CD4-positive, alpha-beta T cell treated with Interferon alpha-2 for 1 hour (primary cell): ENCODE data around the gene CTBP1.
A peak's percentile ranks its signal among the peaks of the same experiment; 100 is the strongest.

ENCODE experiments used
- DNase-seq, 2 donors: peaks; one replicate each; pipeline ENCODE4 v3.0.0-alpha.2; 2020 to 2022

The CTBP1 gene

DNA sequence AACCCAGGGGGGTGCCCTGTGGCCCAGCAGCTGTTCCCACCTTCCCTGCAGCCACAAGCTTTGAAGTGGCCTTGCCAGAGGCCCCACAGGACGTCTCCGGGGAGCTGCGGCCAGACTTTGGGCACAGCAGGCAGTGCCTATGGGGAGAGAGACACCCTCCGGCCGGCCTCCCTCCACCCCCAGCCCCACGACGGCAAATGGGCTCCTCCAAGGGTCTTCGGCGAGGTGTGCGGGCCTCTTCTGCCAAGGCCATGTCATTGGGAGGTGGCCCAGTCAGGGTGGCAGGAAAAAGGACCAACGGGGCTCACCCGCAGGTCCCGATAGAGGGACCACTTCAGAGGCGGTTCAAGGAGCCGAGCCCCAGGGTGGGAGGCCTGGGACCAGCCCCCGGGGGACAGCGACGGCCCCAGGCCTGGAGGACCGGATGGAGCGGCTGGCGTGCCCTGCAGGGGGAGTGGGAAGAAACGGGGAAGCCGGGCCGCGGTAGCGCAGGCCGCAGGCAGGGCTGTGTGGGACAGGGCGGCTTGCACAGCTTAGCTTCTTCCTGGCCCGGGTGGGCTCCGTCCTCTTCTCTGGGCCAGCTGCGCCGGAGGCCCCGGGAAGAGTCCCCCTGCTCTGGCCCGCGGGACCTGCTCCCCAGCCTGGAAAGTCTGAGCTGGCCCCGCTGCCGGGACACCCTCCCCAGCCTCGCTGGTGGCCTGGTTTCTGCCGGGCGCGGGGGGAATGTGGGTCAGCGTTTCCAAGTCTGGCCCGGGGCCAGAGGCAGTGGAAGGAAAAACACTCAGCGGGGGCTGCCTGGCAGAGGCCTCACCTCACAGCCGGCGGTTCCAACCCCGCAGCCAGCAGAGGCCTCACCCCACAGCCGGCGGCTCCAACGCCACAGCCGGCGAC, 54.7 kb downstream of the CTBP1 start:
- no peak for DNase-seq

DNA sequence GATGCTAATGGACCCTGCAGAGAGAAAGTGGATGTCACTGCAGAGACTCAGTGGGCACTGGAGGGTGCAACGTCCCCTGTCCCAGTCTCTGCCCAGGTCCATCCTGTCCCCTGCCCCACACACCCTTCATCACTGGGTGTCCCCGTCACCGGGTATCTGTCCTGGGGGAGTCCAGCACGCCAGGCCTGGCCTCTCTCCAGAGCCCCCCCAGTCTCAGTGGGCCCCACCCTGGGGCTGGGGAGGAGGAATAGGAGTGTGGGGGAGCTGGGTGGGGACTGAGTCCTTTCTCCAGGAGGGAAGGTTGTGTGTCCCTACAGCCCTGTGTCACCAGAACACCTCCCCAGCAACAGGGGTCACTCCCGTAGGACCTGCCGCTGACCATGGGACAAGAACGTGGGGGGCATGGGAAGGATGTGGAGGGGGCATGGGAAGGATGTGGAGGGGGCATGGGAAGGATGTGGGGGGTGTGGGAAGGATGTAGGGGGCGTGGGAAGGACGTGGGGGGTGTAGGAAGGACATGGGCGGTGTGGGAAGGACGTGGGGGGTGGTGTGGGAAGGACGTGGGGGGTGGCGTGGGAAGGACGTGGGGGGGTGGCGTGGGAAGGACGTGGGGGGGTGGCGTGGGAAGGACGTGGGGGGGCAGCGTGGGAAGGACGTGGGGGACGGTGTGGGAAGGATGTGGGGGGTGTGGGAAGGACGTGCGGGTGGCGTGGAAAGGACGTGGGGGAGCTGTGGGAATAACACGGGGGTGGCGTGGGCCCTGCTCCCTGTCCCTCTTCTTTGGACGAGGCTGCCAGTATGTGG, 55.5 kb downstream of the CTBP1 start:
- no peak for DNase-seq

DNA sequence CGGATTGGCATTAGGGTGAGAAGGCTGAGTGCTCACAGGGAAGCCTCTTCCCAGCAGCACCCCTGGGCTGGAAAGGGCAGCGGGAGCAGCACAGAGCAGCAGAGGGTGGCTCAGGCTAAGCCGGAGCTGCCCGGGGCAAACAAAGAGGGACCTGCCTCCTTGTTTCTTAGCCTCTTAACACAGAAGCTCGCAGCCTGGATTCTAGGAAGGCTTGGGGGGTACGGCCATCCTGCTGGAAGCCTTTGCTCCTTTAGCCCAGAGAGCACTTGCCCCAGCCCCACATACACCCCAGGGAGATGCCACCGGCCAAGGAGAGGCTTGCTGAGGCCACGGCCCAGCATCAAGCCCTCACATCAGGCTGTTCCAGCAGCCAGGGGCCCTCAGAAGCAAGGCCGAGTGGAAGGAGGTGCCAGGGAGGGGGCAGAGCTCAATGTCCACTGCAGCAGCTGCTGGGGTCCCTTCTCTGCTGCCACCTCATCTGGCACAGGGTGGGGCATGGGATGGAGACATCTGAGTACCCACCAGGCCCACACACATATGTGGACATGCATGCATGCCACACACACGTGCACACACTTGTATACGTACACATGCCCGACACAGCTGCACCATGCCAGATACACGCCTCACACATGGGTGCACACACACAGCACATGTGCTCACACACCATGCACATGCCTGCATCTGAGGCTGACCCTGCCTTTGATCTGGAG, 56.3 kb downstream of the CTBP1 start:
- no peak for DNase-seq

DNA sequence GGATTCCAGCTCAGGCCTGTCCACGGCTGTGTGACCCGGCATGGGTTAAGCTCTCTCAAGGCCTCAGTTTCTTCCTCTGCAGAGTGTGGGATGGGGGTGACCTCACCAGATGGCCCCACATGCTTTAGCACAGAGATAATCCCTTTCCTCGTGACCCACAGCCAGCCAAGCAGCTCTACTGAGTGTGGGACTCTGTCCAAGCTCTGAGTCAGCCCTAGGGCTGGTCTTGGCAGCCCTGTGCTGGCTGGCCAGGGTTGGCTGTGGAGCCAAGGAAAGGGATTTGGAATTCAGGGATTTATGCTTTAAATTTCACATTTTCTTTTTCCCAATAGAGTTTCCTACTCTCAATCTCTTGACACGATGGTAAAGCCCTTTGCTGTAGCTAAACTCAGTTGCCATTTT, 56.8 kb downstream of the CTBP1 start:
- DNase-seq = no peak

DNA sequence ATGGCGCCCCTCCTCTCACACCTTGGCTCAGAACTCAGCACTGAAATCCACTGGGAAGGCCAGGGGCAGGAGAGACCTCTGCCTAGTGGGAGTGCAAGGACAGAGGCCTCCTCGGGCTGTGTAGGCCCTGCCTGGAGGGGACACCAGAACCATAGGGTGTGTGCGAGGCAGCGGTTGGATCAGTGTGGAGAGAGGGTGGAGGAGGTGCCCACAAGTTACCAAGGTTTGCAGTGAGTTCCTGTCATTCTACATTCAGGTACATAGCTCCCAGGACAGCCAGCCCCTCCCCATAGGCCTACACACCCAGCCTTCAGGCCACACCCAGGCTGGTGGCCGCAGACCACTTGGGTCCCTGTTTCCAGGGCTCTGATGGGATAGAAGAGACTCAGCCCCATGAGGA, 57.3 kb downstream of the CTBP1 start:
- DNase-seq = no peak

DNA sequence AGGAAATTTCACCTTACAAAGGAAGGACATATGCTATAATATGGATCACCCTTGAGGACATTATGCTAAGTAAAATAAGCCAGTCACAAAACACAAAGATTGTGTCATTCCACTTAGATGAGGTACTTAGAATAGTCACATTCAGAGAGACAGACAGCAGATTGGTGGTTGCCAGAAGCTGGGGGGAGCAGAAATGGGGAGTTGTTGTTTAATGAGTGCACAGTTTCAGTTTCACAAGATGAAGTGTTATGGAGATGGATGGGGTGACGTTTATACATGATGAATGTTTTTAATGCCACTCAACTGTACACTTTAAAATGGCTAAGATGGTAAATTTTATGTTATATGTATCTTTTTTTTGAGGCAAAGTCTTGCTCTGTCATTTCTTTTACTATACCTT, 61.7 kb downstream of the CTBP1 start:
- DNase-seq = peak; percentile 49 to 76

DNA sequence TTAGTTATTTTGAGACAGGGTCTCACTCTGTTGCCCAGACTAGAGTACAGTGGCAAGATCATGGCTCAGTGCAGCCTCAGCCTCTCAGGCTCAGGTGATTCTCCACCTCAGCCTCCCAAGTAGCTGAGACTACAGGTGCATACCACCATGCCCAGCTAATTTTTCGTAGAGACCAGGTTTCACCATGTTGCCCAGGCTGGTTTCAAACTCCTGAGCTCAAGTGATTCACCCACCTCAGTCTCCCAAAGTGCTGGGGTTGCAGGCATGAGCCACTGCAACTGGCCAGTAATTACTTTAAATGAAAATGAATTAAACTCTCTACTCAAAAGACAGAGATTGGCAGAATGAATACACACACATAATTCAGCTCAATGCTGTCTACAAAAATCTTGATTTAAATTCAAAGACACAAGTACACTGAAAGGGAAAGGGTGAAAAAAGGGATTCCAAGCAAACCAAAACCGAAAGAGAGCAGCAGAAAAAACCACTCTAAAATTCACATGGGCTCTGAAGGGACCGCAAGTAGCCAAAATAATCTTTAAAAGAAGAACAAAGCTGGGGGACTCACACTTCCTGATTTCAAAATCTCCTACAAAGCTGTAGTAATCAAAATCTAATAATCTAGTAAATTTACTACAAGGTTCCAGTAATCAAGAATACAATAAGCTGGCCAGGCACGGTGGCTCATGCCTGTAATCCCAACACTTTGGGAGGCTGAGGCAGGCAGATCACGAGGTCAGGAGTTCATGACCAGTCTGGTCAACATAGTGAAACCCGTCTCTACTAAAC, 64.8 kb downstream of the CTBP1 start:
- peak in 1 of 2 donors; percentile 50 for DNase-seq

DNA sequence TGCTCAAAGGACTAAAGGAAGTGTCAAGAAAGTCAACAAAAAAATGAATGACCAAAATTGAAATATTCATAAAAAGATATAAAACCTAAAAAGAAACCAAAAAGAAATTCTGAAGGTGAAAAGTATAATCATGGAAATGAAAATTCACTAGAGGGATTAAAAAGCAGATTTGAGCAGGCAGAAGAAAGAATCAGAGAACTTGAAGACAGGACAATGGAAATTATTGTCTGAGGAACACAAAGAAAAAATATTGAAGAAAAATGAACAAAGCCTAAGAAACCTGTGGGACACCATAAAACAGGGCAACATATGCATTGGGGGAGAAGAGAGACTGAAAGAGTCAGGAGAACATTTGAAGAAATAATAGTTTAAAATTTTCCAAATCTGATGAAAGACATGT, 66.6 kb downstream of the CTBP1 start:
- DNase-seq = no peak

DNA sequence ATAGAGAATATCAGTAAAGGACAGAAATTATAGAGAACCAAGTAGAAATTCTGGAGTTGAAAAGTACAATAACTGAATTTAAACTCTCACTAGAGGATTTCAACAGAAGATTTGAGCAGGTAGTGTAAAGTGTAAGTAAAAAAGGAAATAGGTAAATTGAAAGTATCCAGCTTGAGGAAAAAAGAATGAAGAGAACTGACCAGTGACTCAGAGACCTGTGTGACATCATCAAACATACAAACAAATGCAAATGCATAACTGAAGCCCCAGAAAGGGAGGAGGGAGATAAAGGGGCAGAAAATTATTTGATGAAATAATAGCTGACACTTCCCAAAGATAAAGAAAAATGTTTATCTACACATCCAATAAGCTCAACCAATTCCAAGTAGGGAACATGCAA, 68.3 kb downstream of the CTBP1 start:
- DNase-seq = no peak

DNA sequence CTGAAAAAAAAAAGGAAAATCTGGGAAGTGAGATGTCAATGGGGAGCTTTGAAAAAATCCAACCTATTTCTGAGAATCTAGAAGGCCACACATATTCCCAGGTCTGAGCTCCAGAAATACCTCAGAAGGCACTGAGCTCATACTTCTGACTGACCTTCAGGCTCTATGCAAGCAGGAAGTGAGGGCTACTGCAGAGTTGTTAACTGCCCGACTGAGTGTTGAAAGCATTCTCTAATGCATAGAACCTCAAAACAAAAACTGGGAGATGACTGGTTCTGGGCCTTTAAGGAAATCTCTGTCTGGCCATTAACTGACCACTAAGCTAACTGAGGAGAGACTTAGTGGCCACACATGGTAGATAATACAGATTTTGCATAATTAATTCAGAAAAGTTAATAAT, 69.0 kb downstream of the CTBP1 start:
- no peak for DNase-seq

DNA sequence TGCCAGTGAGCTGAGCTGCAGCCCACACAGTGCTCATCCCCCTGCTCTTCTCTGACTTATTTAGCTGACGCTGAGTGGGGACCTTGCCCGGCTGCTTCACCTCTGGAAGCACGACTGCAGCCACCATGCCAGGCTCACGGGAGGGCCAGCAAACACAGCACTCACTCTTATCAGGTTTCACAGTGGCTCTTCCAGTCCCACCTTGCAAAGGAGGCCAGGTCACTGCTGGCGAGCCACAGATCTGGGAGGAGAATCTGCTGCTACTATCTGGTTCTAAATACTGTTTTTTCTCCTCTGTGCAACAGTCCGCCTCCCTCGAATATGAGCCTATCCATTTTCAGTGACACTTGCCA, 69.9 kb downstream of the CTBP1 start:
- DNase-seq = no peak

DNA sequence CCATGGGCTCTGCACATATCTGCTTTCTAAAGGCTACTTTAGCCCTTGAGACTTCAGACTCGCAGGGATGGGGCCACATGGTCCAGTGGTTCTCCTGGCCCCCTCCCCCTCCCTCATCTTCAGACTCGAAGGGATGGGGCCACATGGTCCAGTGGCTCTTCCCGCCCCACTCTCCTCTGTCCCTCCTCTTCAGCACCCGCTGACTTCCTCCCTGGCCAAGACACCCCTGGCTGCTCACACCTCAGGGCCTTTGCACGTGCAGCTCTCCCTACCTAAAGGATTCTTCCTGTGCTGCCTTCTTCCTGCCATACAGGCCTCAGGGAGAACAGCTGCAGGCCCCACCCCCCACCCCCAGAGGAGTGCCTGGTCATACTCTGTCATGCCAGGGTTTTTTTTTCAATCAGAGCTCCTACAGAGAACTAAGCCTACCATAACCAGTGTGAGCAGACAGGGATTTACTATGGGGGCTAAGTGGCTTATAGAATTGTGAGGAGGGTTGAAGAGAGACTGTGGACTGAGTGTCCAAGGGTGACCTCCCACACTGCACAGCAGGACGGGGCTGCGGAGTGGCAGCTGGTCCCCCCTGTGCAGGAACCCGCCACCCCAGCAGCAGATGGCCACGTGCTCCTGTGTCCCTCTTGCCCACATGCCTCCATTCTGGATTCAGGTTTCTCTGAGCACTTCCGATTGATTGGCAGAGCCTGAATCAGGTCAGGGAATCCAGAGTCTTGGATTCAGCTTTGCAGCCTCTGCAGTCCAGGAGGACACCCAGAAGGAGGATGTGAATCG, 70.4 kb downstream of the CTBP1 start:
- DNase-seq = no peak

DNA sequence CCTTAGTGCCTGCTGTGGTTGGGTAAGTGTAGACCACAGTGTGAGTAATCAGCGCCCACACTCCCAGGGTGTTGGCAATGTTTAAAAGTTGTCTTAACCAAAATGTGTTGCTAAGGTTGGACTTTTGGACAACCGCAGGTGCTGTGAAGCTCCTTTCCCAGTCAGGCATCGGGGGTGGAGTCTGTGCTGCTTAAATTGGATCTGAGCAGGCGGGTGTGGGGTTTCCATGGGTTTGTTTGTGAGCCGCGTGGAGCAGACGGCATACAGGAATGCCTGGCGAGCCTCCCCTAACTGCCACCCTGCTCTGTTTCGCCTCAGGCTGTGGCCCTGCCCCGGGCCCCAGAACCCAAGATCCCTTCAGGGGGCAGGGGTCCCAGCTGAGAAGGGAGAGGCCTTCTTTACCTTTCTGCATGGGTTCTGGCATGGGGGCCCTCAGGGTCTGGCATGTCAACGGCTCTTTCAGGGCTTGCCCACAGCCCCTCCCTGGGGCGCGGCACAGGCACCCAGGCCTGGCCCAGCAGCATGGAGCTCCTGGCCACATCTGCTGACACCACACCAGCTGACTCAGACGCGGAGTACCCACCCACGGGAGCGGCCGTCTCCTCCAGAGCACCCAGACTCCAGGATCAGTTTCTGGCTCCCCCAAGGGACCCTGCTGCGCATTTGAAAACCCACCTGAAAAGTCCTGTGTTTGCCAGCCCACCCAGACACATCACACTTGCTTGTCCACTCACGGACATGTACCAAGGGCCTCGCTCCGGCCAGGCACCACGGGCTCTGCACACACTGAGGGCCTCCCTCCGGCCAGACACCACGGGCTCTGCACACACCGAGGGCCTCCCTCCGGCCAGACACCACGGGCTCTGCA, 71.4 kb downstream of the CTBP1 start:
- DNase-seq = peak; percentile 52 to 67

DNA sequence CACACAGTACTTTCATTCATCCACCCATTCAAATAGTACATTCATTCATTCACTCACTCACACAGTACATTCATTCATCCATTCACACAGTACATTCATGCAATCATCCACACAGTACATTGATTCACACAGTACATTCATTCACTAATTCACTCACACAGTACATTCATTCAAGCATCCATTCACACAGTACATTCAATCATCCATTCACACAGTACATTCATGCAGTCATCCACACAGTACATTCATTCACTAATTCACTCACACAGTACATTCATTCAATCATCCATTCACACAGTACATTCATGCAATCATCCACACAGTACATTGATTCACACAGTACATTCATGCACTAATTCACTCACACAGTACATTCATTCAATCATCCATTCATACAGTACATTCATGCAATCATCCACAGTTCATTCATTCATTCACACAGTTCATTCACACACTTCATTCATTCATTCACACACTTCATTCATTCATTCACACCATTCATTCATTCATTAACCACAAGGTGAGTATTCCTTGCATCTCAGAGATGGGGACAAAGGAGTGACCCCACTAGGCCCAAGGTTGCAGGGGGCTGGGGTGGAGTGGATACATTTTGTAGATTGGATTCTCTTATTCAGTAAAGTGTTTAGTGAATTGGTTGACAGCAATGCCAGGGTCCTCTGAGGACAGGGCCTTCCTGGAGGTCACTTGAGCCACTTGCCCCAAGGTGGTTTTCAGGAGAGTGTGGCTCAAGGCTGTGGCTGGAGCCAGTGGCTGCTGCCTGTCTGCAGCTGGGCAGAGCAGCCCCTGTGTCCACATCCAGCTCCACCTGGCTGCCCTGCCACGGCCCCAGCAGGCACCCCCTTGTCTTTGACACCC, 72.3 kb downstream of the CTBP1 start:
- DNase-seq = no peak

DNA sequence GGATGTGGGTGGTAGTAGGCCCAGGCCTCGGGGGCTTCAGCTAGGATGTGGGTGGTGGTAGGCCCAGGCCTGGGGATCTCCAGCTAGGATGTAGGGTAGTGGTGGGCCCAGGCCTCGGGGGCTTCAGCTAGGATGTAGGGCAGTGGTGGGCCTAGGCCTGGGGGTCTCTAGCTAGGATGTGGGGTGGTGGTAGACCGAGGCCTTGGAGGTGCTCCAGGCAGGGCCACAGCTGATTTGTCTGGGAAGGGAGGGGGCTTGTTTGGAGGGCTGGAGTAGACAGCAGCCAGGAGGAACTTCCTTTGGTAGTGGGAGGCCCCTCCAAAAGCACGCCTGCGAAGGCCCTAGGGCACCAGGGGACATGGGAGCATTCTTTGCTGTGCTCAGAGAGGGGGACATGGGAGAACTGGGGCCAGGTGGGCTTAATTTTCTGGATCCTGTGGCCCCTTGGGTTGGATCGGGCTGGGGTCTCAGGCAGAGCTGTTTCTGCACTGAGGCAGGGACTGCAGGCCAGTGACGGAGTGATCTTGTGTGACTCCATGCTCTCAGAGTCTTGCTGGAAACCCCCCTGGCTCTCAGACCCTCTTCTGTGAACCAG, 73.2 kb downstream of the CTBP1 start:
- no peak for DNase-seq

DNA sequence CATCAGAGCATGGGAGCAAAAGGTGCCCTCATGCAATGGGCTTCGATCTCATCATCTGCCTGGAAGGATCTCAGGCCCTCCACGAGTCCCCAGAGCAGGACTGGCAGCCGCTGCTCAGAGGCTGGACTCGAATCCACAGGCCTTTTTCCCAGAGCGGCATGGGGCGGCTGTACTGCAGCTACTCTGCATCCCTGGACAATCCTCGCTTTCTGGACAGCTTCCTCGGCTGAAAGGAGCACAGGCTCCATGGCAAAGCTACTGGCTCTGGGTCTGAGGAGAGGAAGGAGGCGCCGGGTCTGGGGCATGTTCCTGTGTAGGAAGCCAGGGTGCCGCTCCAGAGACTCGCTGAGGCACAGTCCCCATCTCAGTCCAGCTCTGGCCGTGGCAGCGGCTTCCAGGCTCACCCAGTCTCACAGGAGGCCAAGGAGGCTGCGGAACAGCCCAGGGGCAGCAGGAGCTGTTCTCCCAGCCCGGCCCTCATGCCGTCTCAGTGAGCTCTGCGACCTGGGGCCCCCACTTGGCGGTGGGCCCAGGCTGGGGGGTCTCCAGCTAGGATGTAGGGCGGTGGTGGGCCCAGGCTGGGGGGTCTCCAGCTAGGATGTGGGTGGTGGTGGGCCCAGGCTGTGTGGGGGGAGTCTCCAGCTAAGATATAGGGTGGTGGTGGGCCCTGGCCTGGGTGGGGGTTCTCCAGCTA, 73.8 kb downstream of the CTBP1 start:
- DNase-seq = no peak

DNA sequence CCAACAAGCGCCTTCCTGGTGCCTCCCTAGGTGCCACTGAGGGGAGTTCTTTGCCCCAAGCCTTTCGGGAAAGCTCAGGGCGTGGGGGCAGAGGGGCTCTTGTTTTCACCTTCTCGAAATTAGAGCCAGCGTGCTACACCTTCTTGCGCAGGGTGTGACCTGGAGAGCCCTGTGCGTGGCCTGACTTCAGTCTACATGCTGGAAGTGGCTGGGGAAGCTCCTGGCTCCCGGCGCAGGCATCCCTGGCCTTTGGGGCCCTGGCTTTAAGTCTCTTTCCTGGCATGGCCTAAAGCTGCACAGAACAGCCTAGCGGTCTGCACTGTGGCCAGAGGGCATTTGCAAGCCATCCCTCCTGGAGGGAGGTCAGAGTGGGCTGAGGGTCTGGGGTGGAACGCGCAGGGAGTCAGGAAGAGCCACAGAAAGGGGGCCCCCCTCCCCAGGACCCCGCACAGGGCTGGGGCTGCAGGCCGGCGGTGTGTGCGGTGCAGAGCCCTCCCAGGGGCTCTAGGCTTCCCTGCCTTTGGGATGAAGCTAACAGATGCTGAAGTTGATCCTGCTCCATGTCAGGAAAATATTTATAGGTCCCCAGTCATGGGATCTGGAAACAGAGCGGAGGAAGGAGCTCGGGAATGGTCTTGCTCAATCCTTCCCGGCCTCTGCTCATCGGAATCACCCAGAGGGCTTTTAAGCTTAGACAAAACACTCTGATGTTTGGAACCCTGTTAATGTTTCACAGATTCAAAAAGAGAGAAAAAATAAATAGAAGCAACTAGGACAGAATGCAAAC, 75.8 kb downstream of the CTBP1 start:
- no peak for DNase-seq
